ENCODE measurements around the gene LRFN4. TPM values are rescaled to one million over a fixed set of nuclear protein-coding genes. Genes with fewer than 3 reads are reported as not detected.

LRFN4 gene
- total and polyA plus RNA-seq, 2 of the 13 experiments (the other 11 are each of a cell fraction or from before 2014, with no cell fraction given), result 1.3 to 6.8 TPM

GRCh38 chr11:66906061-66906733 lies 49.3 kb downstream of the LRFN4 start (continued):
- TF ChIP-seq ZNF672 (CRISPR knock-in tag; IDR thresholded peaks at IDR 0.05) (no peak), NCOA1 (CRISPR knock-in tag; IDR thresholded peaks at IDR 0.05) (no peak), SIN3A (IDR thresholded peaks at IDR 0.05; ENCODE audit: borderline replicate concordance, low read depth, low read length) (no peak), NCOA2 (CRISPR knock-in tag; IDR thresholded peaks at IDR 0.05) (no peak), KIAA2018 (CRISPR knock-in tag; IDR thresholded peaks at IDR 0.05; ENCODE audit: borderline replicate concordance) (no peak), ZNF652 (CRISPR knock-in tag; IDR thresholded peaks at IDR 0.05; ENCODE audit: borderline replicate concordance, low read depth) (0 out of 2 replicates have a peak, but pooled peaks have one; percentile 6), ZNF335 (CRISPR knock-in tag; IDR thresholded peaks at IDR 0.05) (peak; percentile 12; the same call in 1 of the 2 replicates), ZNF512 (CRISPR knock-in tag; IDR thresholded peaks at IDR 0.05) (no peak), HNRNPUL1 (IDR thresholded peaks at IDR 0.05; ENCODE audit: low read depth, low read length) (no peak), NFYC (CRISPR knock-in tag; IDR thresholded peaks at IDR 0.05) (no peak; the same call in 1 of the 2 replicates), TFDP2 (CRISPR knock-in tag; IDR thresholded peaks at IDR 0.05) (no peak), NR2F6 (IDR thresholded peaks at IDR 0.05) (no peak), NR2F6 (CRISPR knock-in tag; IDR thresholded peaks at IDR 0.05) (0 out of 2 replicates have a peak, but pooled peaks have one; percentile 45), DNMT1 (CRISPR knock-in tag; IDR thresholded peaks at IDR 0.05) (no peak), PLRG1 (conservative IDR thresholded peaks at IDR 0.05) (no peak), NFKBIZ (CRISPR knock-in tag; IDR thresholded peaks at IDR 0.05) (0 out of 2 replicates have a peak, but pooled peaks have one; percentile 38), NKX3-1 (CRISPR knock-in tag; IDR thresholded peaks at IDR 0.05) (no peak), PBX3 (CRISPR knock-in tag; IDR thresholded peaks at IDR 0.05; ENCODE audit: borderline replicate concordance) (no peak), ZNF317 (CRISPR knock-in tag; IDR thresholded peaks at IDR 0.05) (no peak)
